HEK293T (cell line): ENCODE measurements around the gene KCNQ1.

Source experiments
- CTCF ChIA-PET: fragments of 350-600 bp; formaldehyde crosslinking; extraction: SDS; loops from one replicate; lab custom pipeline; 2021; ENCODE audit warnings: antibody characterized with exemption, inconsistent platforms; lab: Yijun Ruan, JAX
- POLR2A ChIA-PET: fragments of 350-600 bp; formaldehyde crosslinking; extraction: SDS; loops from one replicate; lab custom pipeline; 2020; ENCODE audit warnings: antibody characterized with exemption, inconsistent platforms; lab: Yijun Ruan, JAX
- DNase-seq: peaks from one replicate; pipeline ENCODE4 v3.0.0; 2012; ENCODE audit warnings: mixed read lengths; ENCODE audit errors: extremely low spot score
- ARNT ChIP-seq: fragments of 450-650 bp; IDR thresholded peaks from 2 replicates; pipeline ENCODE4 v1.6.1; 2017; ENCODE audit warnings: mild to moderate bottlenecking
- BHLHE40 ChIP-seq: fragments of 450-650 bp; IDR thresholded peaks from 2 replicates; pipeline ENCODE4 v1.6.1; 2016; ENCODE audit warnings: mild to moderate bottlenecking, moderate library complexity, borderline replicate concordance
- CTBP1 ChIP-seq: fragments of 450-650 bp; IDR thresholded peaks from 2 replicates; pipeline ENCODE4 v1.6.1; 2016; ENCODE audit warnings: borderline replicate concordance
- ELF4 ChIP-seq: fragments of 450-650 bp; IDR thresholded peaks from 2 replicates; pipeline ENCODE4 v1.6.1; 2017; ENCODE audit warnings: antibody characterized with exemption
- FOXA1 ChIP-seq: fragments of 450-650 bp; IDR thresholded peaks from 2 replicates; pipeline ENCODE4 v1.6.1; 2016; ENCODE audit warnings: mild to moderate bottlenecking
- FOXK2 ChIP-seq: fragments of 450-650 bp; IDR thresholded peaks from 2 replicates; pipeline ENCODE4 v1.6.1; 2016; ENCODE audit warnings: mild to moderate bottlenecking
- FOXM1 ChIP-seq: fragments of 450-650 bp; IDR thresholded peaks from 2 replicates; pipeline ENCODE4 v1.6.1; 2017; ENCODE audit warnings: mild to moderate bottlenecking, borderline replicate concordance
- HDGF ChIP-seq: fragments of 450-650 bp; IDR thresholded peaks from 2 replicates; pipeline ENCODE4 v1.6.1; 2017; ENCODE audit warnings: antibody characterized with exemption, borderline replicate concordance
- L3MBTL2 ChIP-seq: fragments of 450-650 bp; conservative IDR thresholded peaks from 2 replicates; pipeline ENCODE4 v1.6.1; 2016; ENCODE audit warnings: mild to moderate bottlenecking
- LEF1 ChIP-seq: fragments of 450-650 bp; IDR thresholded peaks from 2 replicates; pipeline ENCODE4 v1.6.1; 2017; ENCODE audit warnings: mild to moderate bottlenecking, borderline replicate concordance
- NFRKB ChIP-seq: fragments of 450-650 bp; IDR thresholded peaks from 2 replicates; pipeline ENCODE4 v1.6.1; 2016; ENCODE audit warnings: mild to moderate bottlenecking, moderate library complexity
- SP1 ChIP-seq: fragments of 450-650 bp; IDR thresholded peaks from 2 replicates; pipeline ENCODE4 v1.6.1; 2017
- SUZ12 ChIP-seq: fragments of 450-650 bp; IDR thresholded peaks from 2 replicates; pipeline ENCODE4 v1.6.1; 2016; ENCODE audit warnings: mild to moderate bottlenecking
- TARDBP ChIP-seq: fragments of 450-650 bp; IDR thresholded peaks from 2 replicates; pipeline ENCODE4 v1.6.1; 2016
- ZNF384 ChIP-seq: fragments of 450-650 bp; IDR thresholded peaks from 2 replicates; pipeline ENCODE4 v1.6.1; 2016
- TF ChIP-seq, protein P1 (sequence below): fragments of 450-650 bp; IDR thresholded peaks from 2 replicates; pipeline ENCODE4 v1.6.1; 2016

The KCNQ1 gene

DNA sequence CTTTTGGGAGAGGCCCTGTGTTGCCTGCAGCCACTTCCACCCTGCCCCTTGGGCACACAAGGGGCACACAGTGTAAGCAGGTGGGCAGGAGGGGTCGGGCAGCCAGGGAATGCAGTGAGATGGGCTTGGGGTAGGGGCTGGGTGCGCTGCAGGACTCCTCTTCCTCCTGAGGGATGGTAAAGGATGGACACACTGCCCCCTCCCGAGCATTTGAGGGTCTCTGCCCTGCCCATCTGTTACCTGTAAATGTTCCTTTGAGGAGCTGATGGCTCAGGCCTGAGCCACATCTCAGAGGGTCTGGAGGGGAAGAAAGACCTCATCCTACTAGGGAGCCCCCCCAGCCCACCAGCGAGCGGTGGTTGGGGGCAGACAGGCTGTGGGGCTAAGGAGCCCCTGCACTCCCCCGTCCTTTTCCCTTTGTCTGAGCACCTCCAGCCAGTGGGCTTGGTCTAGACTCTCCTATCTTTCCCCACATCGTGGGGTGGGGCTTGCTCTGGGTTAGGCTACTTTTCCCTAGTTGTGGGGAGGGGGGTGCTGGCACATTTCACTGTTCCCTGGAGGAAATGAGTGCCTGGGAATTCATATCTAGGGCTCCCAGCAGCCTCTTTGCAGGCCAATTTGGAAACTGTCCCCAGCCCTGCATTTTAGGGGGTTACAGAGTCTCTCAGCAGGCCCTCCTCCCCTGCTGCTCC is 46.0 kb upstream of the KCNQ1 start:
- DNase-seq = no peak
- TF ChIP-seq SUZ12 (no peak), ELF4 (no peak), CTBP1 (no peak), ARNT (no peak), HDGF (no peak), FOXK2 (no peak), FOXM1 (no peak), BHLHE40 (no peak), SP1 (no peak)
- ChIA-PET CTCF (interaction anchor here (1.4 to 2.9 kb wide), 2 partner anchors 21 to 94 kb away, joined by 9 to 27 read pairs; no protein-coding TSS in a partner anchor), POLR2A (interaction anchor here (1.2 to 3.4 kb wide), 4 partner anchors 8 to 94 kb away, joined by 4 to 18 read pairs (median 5); partner anchors contain the start of gene CD81)

DNA sequence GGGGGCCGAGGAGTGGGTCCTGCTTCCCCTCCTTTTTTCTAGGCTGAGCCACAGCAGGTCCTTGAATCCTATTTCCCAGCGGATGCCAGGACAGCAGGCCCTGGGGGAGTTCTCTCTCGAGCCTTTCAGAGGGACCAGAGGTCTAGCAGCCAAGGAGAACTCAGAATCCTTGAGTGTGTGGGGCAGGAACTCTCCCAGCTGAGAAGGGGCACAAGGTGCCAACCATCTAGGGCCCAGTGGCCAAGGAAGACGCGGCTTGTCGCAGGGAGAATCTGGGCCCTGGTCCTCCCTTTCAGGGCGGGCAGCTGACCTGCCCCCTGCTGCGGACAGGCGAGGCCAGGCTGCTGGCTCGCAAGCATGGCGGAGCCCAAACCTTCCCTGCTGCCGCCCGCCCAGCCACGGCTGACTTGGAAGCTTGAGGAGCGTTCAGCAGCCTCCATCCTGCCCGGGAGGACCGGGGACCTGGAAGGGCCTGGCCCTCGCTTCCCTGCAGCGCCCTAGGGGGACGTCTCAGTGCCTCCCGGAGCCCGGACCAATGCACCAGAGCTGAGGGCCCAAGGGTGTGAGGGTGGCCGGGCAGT is 45.2 kb upstream of the KCNQ1 start:
- TF ChIP-seq SP1 (no peak), BHLHE40 (no peak), ARNT (no peak), FOXK2 (no peak), TARDBP (no peak), LEF1 (no peak), ELF4 (no peak), SUZ12 (no peak), HDGF (no peak), CTBP1 (no peak), L3MBTL2 (no peak), FOXA1 (no peak), ZNF384 (no peak), NFRKB (no peak), FOXM1 (no peak)
- TF ChIP-seq, protein P1, sequence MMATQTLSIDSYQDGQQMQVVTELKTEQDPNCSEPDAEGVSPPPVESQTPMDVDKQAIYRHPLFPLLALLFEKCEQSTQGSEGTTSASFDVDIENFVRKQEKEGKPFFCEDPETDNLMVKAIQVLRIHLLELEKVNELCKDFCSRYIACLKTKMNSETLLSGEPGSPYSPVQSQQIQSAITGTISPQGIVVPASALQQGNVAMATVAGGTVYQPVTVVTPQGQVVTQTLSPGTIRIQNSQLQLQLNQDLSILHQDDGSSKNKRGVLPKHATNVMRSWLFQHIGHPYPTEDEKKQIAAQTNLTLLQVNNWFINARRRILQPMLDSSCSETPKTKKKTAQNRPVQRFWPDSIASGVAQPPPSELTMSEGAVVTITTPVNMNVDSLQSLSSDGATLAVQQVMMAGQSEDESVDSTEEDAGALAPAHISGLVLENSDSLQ = no peak
- POLR2A ChIA-PET = interaction anchor here (1.2 to 4.5 kb wide), 8 partner anchors 9 to 492 kb away, joined by 3 to 30 read pairs (median 5); partner anchors contain the start of gene CD81
- CTCF ChIA-PET = interaction anchor here (1.2 to 2.9 kb wide), 4 partner anchors 10 to 205 kb away, joined by 3 to 27 read pairs (median 4); no protein-coding TSS in a partner anchor
- peak; percentile 30 for DNase-seq

DNA sequence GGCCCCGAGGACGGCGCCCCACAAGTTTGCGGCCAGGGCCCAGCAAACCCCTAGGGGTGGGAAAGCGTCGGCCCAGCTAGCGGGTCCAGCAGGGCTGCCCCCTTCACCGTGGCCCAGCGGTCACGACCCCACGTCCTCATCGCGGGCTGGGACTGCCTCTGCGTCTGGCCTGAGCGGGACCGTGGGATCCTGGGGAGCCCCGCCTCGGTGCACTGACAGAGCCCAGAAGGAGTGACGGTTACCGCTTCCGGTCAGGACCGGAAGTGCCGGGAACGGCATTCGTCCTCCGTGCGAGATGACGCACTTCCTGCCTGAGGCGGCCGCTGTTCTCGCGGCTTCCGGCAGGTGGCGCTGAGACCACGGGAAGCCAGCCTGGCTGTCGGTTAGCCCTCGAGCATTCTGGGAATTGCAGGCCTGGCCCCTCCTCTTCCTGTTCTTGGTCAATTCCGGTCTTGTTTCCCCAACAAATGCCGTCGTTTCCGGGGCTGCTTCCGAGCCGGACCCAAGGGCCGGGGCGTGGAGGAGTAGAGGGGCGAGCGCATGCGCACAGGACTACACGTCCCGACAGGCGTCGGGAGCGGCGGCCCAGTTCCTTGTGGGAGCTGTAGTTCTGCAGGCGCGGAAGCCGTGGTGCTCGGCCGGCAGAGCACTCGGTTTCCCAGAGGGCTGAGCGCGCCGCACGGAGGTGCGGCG is 44.6 kb upstream of the KCNQ1 start, which contains the start of gene TSSC4:
Gene TSSC4, plus strand, starts transcription at position 682 of the 693 bp plus-strand sequence. CDS start 1,884 bp downstream, outside the sequence.
- CTCF ChIA-PET = interaction anchor here (1.2 to 2.9 kb wide), 4 partner anchors 9 to 206 kb away, joined by 3 to 27 read pairs (median 4); no protein-coding TSS in a partner anchor
- peak; percentile 97 for DNase-seq
- TF ChIP-seq ELF4 = peak; percentile 93
- TF ChIP-seq CTBP1 = no peak; the same call in 1 of the 2 replicates
- no peak for TF ChIP-seq FOXM1
- peak; percentile 81 for TF ChIP-seq SUZ12
- TF ChIP-seq, protein P1 = peak; percentile 88
- POLR2A ChIA-PET = interaction anchor here (1.0 to 4.5 kb wide), 13 partner anchors 9 to 491 kb away, joined by 3 to 30 read pairs (median 4); no protein-coding TSS in a partner anchor

DNA sequence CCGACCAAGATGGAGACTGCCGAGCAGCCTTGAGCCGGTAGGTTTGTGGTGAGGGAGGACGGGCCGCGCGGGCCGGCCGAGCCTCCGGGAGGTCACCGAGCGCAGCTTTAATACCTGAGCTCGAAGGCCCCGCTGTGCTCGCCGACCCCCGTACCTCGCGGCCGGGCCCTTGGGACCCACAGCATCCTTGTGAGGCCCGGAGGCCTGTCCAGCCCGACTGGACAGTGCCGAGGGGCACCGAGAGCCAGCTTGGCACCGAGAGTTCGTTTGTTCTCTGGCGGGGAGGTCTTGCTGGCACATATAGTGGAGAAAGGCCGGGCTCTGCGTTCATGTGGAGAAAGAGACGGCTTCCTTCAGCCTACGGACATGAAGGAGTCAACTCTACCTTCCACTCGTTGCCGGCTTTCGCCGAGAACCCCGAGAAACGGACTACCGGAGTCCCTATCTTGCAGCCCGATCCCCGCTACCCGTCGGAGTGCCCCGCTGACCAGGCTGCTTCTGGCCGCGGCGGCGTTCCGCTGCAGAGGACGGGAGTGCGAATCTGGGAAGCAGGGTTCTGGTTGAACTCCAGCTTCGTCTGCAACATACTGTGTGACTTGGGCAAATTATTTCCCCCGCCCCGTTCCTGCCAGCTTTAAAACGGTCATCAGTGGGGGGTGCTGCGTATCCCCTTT is 43.9 kb upstream of the KCNQ1 start:
- TF ChIP-seq BHLHE40 = no peak
- no peak for TF ChIP-seq FOXA1
- no peak for TF ChIP-seq SUZ12
- TF ChIP-seq CTBP1 = no peak
- no peak for TF ChIP-seq NFRKB
- no peak for TF ChIP-seq ARNT
- no peak for TF ChIP-seq ELF4
- TF ChIP-seq LEF1 = no peak
- TF ChIP-seq, protein P1 = no peak
- no peak for TF ChIP-seq TARDBP
- no peak for TF ChIP-seq ZNF384
- TF ChIP-seq HDGF = no peak
- no peak for TF ChIP-seq SP1
- no peak for TF ChIP-seq L3MBTL2
- no peak for TF ChIP-seq FOXM1
- no peak for TF ChIP-seq FOXK2
- no peak for DNase-seq
- POLR2A ChIA-PET = interaction anchor here (1.0 to 4.5 kb wide), 10 partner anchors 8 to 132 kb away, joined by 3 to 30 read pairs (median 6); no protein-coding TSS in a partner anchor
- CTCF ChIA-PET = interaction anchor here (0.5 to 2.9 kb wide), 6 partner anchors 8 to 207 kb away, joined by 3 to 27 read pairs (median 4); no protein-coding TSS in a partner anchor
